Smooth muscle cell (in vitro differentiated cells): ENCODE results near the gene MECR. TPM values are rescaled to one million over a fixed set of nuclear protein-coding genes. Genes with fewer than 3 reads are reported as not detected.

Experiments
- DNase-seq: peaks from one replicate; lab custom pipeline; 2025; ENCODE audit not compliant: unreplicated experiment; lab: John Stamatoyannopoulos, UW
- H2AFZ ChIP-seq: fragments of 200-600 bp; sonication (generic); 2 replicates; pipeline ENCODE4 v1.6.0; 2016; ENCODE audit warnings: antibody characterized with exemption, low read depth, mild to moderate bottlenecking
- H3F3A ChIP-seq: fragments of 200-600 bp; sonication (generic); 2 replicates; pipeline ENCODE4 v1.6.0; 2017; ENCODE audit warnings: antibody characterized with exemption, low read depth
- H3K27ac ChIP-seq: fragments of 200-600 bp; sonication (generic); 2 replicates; pipeline ENCODE4 v1.5.1; 2016; ENCODE audit warnings: low read depth, mild to moderate bottlenecking
- H3K27me3 ChIP-seq: fragments of 200-600 bp; sonication (generic); 2 replicates; pipeline ENCODE4 v1.6.1; 2016; ENCODE audit warnings: low read depth, mild to moderate bottlenecking
- H3K36me3 ChIP-seq: fragments of 200-600 bp; sonication (generic); 2 replicates; pipeline ENCODE4 v1.5.1; 2016; ENCODE audit warnings: low read depth
- H3K4me1 ChIP-seq: fragments of 200-600 bp; sonication (generic); 2 replicates; pipeline ENCODE4 v1.5.1; 2016; ENCODE audit warnings: low read depth
- H3K4me2 ChIP-seq: fragments of 200-600 bp; sonication (generic); 2 replicates; pipeline ENCODE4 v1.6.0; 2016; ENCODE audit warnings: mild to moderate bottlenecking
- H3K4me3 ChIP-seq: fragments of 200-600 bp; sonication (generic); 2 replicates; pipeline ENCODE4 v1.5.1; 2016; ENCODE audit warnings: mild to moderate bottlenecking
- H3K79me2 ChIP-seq: fragments of 200-600 bp; sonication (generic); 2 replicates; pipeline ENCODE4 v1.6.0; 2016; ENCODE audit warnings: low read depth, mild to moderate bottlenecking
- H3K9ac ChIP-seq: fragments of 200-600 bp; sonication (generic); 2 replicates; pipeline ENCODE4 v1.6.0; 2016; ENCODE audit warnings: low read depth
- H3K9me3 ChIP-seq: fragments of 200-600 bp; sonication (generic); replicated peaks from 2 replicates; pipeline ENCODE4 v1.5.1; 2016; ENCODE audit warnings: low read depth
- H4K20me1 ChIP-seq: fragments of 200-600 bp; sonication (generic); 2 replicates; pipeline ENCODE4 v1.6.0; 2016; ENCODE audit warnings: low read depth
- CTCF ChIP-seq: fragments of 200-600 bp; sonication (generic); IDR thresholded peaks from 2 replicates; pipeline ENCODE4 v1.5.1; 2017; ENCODE audit warnings: borderline replicate concordance, mild to moderate bottlenecking, antibody characterized with exemption; ENCODE audit not compliant: insufficient read depth, poor library complexity, severe bottlenecking
- WGBS: methylation state at CpG from one replicate; pipeline ENCODE4 v1.1.7; 2016; ENCODE audit warnings: low lambda C conversion rate; 5-methylcytosine and 5-hydroxymethylcytosine counted together
- polyA plus RNA-seq: library from polyadenylated mRNA; unstranded; fragments of >200 nt; fragmentation: Nextera tagmentation; extraction: Ambion mirVana; gene quantifications from 2 replicates; pipeline ENCODE4 v1.2.1, GENCODE V29; 2016
- total RNA-seq: library from RNA; depleted of rRNA; stranded (reverse); fragments of >200 nt; gene quantifications from 2 replicates; pipeline ENCODE4 v1.2.3, GENCODE V29; 2014

MECR gene
- total and polyA plus RNA-seq, 2 experiments from 2014 or later: 11.6 to 43.8 TPM

DNA sequence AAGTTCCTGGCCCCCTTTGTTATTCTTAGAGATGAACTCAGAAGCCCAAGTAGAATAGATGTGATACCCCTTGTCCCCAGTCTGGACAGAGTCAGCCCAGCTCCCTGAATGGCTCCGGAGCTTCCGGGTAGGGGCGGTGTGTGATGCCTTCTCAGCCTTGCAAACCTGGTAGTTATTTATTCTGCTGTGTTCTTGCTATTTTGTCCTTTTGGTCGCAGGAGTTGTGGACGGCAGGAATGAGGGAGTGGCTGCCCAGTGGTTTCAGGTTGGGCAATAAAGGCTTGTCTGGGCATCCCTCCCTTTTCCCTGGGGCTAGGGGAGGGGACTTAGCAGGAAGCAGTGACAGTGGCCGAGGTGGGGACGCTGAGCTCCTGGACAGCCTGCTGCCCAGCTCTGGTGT, 8.4 kb upstream of the MECR start:
- Histone ChIP-seq H3K4me3 (peak overlapping the region; percentile 67), H3K4me2 (peak overlapping the region; percentile 92), H3K4me1 (peaks cover 42% of the 10 kb centered on the region), H3K79me2 (peaks cover 30% of the 10 kb centered on the region), H2AFZ (no peak overlapping the region), H3F3A (peaks cover 9% of the 10 kb centered on the region), H3K27ac (peak overlapping the region; percentile 79), H4K20me1 (peaks cover 15% of the 10 kb centered on the region), H3K27me3 (no peaks in the 10 kb centered on the region), H3K36me3 (no peaks in the 10 kb centered on the region), H3K9ac (no peak overlapping the region), H3K9me3 (no peaks in the 10 kb centered on the region)
- no peak for TF ChIP-seq CTCF
- DNase-seq: no peak
- 25% methylated on average over 7 of the region's 7 CpGs for WGBS

- peak overlapping the region; percentile 90 for H2AFZ ChIP-seq
- no peak for TF ChIP-seq CTCF
- WGBS: 26% methylated on average over 11 of the region's 11 CpGs
- H3K4me2 ChIP-seq: peak overlapping the region; percentile 92
- H3K9me3 ChIP-seq: no peaks in the 10 kb centered on the region
- peak overlapping the region; percentile 66 for H3K9ac ChIP-seq
- peak overlapping the region; percentile 79 for H3K27ac ChIP-seq
- DNase-seq: no peak
- H3K27me3 ChIP-seq: no peaks in the 10 kb centered on the region
- peaks cover 9% of the 10 kb centered on the region for H4K20me1 ChIP-seq
- peaks cover 30% of the 10 kb centered on the region for H3K79me2 ChIP-seq
- H3K36me3 ChIP-seq: no peaks in the 10 kb centered on the region
- H3K4me1 ChIP-seq: peaks cover 37% of the 10 kb centered on the region
- peaks cover 9% of the 10 kb centered on the region for H3F3A ChIP-seq
- peak overlapping the region; percentile 67 for H3K4me3 ChIP-seq
Measured at GRCh38 chr1:29238620-29239002, 7.9 kb upstream of the MECR start.

DNA sequence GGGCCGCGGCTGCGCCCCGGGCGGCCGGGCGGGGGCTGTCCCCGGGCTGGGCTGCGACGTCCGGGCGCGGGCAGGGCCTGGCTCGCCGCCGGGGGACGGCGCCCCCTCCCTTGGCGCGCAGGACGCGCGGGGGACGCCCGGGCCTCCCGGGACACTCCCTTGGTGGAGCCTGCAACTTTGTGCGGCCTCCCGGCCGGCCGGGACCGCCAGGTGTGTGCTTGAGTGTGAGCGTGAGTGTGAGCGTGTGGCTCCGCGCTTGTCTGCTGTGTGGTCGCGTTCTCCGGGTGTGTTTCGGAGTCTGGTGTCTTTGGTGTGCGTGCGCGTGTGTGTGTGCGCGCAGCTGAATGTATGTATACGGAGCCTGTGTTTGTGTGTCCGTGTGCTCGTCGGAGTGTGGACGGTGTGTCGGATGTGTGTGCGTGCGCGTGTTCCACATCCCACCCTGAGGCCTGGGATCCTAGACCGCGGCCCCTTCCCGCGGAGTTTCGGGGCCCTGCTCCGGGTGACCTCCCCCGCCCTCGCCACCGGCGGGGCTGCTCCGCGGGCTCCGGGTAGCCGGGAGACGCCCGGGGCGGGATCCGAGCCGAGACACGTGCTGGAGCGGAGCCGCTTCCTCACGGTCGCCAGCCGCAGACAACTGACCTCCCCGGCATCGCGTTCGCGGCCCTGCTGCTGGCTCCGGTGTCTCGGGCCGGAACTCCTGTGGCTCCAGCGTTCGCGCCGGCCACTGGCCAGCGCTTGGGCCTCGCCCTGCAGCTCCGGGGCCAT, 7.3 kb upstream of the MECR start:
- WGBS: 3% methylated on average over 80 of the region's 93 CpGs
- H3K27ac ChIP-seq: peak overlapping the region; percentile 79
- peaks cover 9% of the 10 kb centered on the region for H3F3A ChIP-seq
- peak overlapping the region; percentile 92 for H3K4me2 ChIP-seq
- peak overlapping the region; percentile 67 for H3K4me3 ChIP-seq
- H4K20me1 ChIP-seq: peaks cover 4% of the 10 kb centered on the region
- H3K27me3 ChIP-seq: no peaks in the 10 kb centered on the region
- H3K36me3 ChIP-seq: no peaks in the 10 kb centered on the region
- H3K9me3 ChIP-seq: no peaks in the 10 kb centered on the region
- peaks cover 30% of the 10 kb centered on the region for H3K79me2 ChIP-seq
- DNase-seq: no peak
- H2AFZ ChIP-seq: peak overlapping the region; percentile 90
- no peak for TF ChIP-seq CTCF
- peaks cover 32% of the 10 kb centered on the region for H3K4me1 ChIP-seq
- H3K9ac ChIP-seq: peak overlapping the region; percentile 66
